ENCODE results near the gene TIMM13.
"Not testable (repeated sequence)": the region's sequence is repeated elsewhere in the genome, so short reads cannot be mapped to it uniquely, and the experiment has no call there.

Gene TIMM13

GRCh38 chr19:2415281-2415972 is 12.0 kb downstream of the TIMM13 start:
- no peak for DNase-seq (ENCODE audit: low read depth)

- DNase-seq (ENCODE audit: low read depth) = no peak
Measured at GRCh38 chr19:2413629-2414028, 13.8 kb downstream of the TIMM13 start.

- no peak for DNase-seq (ENCODE audit: low read depth)
Measured at GRCh38 chr19:2413159-2413558, 14.2 kb downstream of the TIMM13 start.

- DNase-seq (ENCODE audit: low read depth) = no peak
Measured at GRCh38 chr19:2412449-2412848, 14.9 kb downstream of the TIMM13 start.

GRCh38 chr19:2411709-2412108 is 15.7 kb downstream of the TIMM13 start:
- no peak for DNase-seq (ENCODE audit: low read depth)

- DNase-seq (ENCODE audit: low read depth) = no peak
Measured at GRCh38 chr19:2410023-2410422, 17.4 kb downstream of the TIMM13 start.

GRCh38 chr19:2409352-2409912 is 18.0 kb downstream of the TIMM13 start:
- DNase-seq (ENCODE audit: low read depth) = no peak

GRCh38 chr19:2408247-2408646 is 19.1 kb downstream of the TIMM13 start:
- DNase-seq (ENCODE audit: low read depth) = no peak

- DNase-seq (ENCODE audit: low read depth) = no peak
Measured at GRCh38 chr19:2399582-2399981, 27.8 kb downstream of the TIMM13 start.

- no peak for DNase-seq (ENCODE audit: low read depth)
Measured at GRCh38 chr19:2398735-2399305, 28.6 kb downstream of the TIMM13 start.

- not testable (repeated sequence) for DNase-seq (ENCODE audit: low read depth)
Measured at GRCh38 chr19:2397173-2397572, 30.2 kb downstream of the TIMM13 start.

- not testable (repeated sequence) for DNase-seq (ENCODE audit: low read depth)
Measured at GRCh38 chr19:2395293-2395829, 32.0 kb downstream of the TIMM13 start.

- no peak for DNase-seq (ENCODE audit: low read depth)
Measured at GRCh38 chr19:2394442-2395292, 32.7 kb downstream of the TIMM13 start.

- DNase-seq (ENCODE audit: low read depth) = no peak
Measured at GRCh38 chr19:2394054-2394441, 33.3 kb downstream of the TIMM13 start.

GRCh38 chr19:2392899-2393298 is 34.5 kb downstream of the TIMM13 start:
- not testable (repeated sequence) for DNase-seq (ENCODE audit: low read depth)

GRCh38 chr19:2392366-2392765 is 35.0 kb downstream of the TIMM13 start:
- no peak for DNase-seq (ENCODE audit: low read depth)

- no peak for DNase-seq (ENCODE audit: low read depth)
Measured at GRCh38 chr19:2391118-2391725, 36.2 kb downstream of the TIMM13 start.

- no peak for DNase-seq (ENCODE audit: low read depth)
Measured at GRCh38 chr19:2389594-2389993, 37.8 kb downstream of the TIMM13 start.

GRCh38 chr19:2387367-2388288 is 39.8 kb downstream of the TIMM13 start:
- DNase-seq (ENCODE audit: low read depth) = no peak

- no peak for DNase-seq (ENCODE audit: low read depth)
Measured at GRCh38 chr19:2385053-2385721, 42.2 kb downstream of the TIMM13 start.

Measured in activated gamma-delta T cell treated with anti-CD3 and anti-CD28 coated beads, Interleukin-2, amount 50 U/mL, for 16 hours (primary cell).